Measurements from ENCODE around the gene CELSR1. TPM values are rescaled to one million over a fixed set of nuclear protein-coding genes. Genes with fewer than 3 reads are reported as not detected.
"Not testable (repeated sequence)": the region's sequence is repeated elsewhere in the genome, so short reads cannot be mapped to it uniquely, and the experiment has no call there.

CELSR1 gene
- total and polyA plus RNA-seq, 5 donors = 5.5 to 7.9 (median 5.7) TPM

- Histone ChIP-seq H3K27me3 (ENCODE audit: control insufficient read depth, insufficient read depth) (no peaks in the 10 kb centered on the region), H3K27ac (ENCODE audit: low read length) (no peak overlapping the region), H3K9me3 (ENCODE audit: control insufficient read depth, low read length) (no peaks in the 10 kb centered on the region), H3K4me1 (ENCODE audit: control insufficient read depth, insufficient read depth, low read length) (no peaks in the 10 kb centered on the region), H3K4me3 (ENCODE audit: low read length) (no peak overlapping the region)
- ATAC-seq (no peak), DNase-seq (no peak)
- intact Hi-C loops (cut with DNase I) = no loop called here
- WGBS = 94% methylated on average over 18 of the region's 18 CpGs
These were observed 19.4 kb downstream of the CELSR1 start for GRCh38 chr22:46518038-46518437.

GRCh38 chr22:46517255-46517761, 20.1 kb downstream of the CELSR1 start:
- intact Hi-C loops (cut with DNase I) = no loop called here
- Histone ChIP-seq H3K27ac (ENCODE audit: low read length) (no peak overlapping the region), H3K9me3 (ENCODE audit: control insufficient read depth, low read length) (no peaks in the 10 kb centered on the region), H3K27me3 (ENCODE audit: control insufficient read depth, insufficient read depth) (no peaks in the 10 kb centered on the region), H3K4me1 (ENCODE audit: control insufficient read depth, insufficient read depth, low read length) (no peaks in the 10 kb centered on the region), H3K4me3 (ENCODE audit: low read length) (no peak overlapping the region)
- WGBS = 57% methylated on average over 22 of the region's 22 CpGs
- DNase-seq (peak; percentile 52 to 70 (median 66)), ATAC-seq (peak; percentile 72 to 90)

- H3K4me3 ChIP-seq (ENCODE audit: low read length) = no peak overlapping the region
- ATAC-seq (peak in 1 of 2 donors; percentile 30), DNase-seq (no peak)
- no peaks in the 10 kb centered on the region for H3K27me3 ChIP-seq (ENCODE audit: control insufficient read depth, insufficient read depth)
- no peak overlapping the region for H3K27ac ChIP-seq (ENCODE audit: low read length)
- no peaks in the 10 kb centered on the region for H3K9me3 ChIP-seq (ENCODE audit: control insufficient read depth, low read length)
- WGBS = 70% methylated on average over 10 of the region's 10 CpGs
- H3K4me1 ChIP-seq (ENCODE audit: control insufficient read depth, insufficient read depth, low read length) = no peaks in the 10 kb centered on the region
- intact Hi-C loops (cut with DNase I) = no loop called here
These were observed 20.8 kb downstream of the CELSR1 start for GRCh38 chr22:46516638-46517037.

- H3K27me3 ChIP-seq (ENCODE audit: control insufficient read depth, insufficient read depth); H3K4me1 ChIP-seq (ENCODE audit: control insufficient read depth, insufficient read depth, low read length); H3K27ac ChIP-seq (ENCODE audit: low read length); H3K9me3 ChIP-seq (ENCODE audit: control insufficient read depth, low read length); ATAC-seq; DNase-seq; intact Hi-C loops (cut with DNase I); H3K4me3 ChIP-seq (ENCODE audit: low read length): not testable (repeated sequence)
- WGBS = 92% methylated on average over 3 of the region's 5 CpGs
These were observed 21.3 kb downstream of the CELSR1 start for GRCh38 chr22:46516112-46516487.

- Histone ChIP-seq H3K27ac (ENCODE audit: low read length) (no peak overlapping the region), H3K4me1 (ENCODE audit: control insufficient read depth, insufficient read depth, low read length) (no peaks in the 10 kb centered on the region), H3K4me3 (ENCODE audit: low read length) (no peak overlapping the region), H3K9me3 (ENCODE audit: control insufficient read depth, low read length) (no peaks in the 10 kb centered on the region), H3K27me3 (ENCODE audit: control insufficient read depth, insufficient read depth) (no peaks in the 10 kb centered on the region)
- no peak for ATAC-seq
- 85% methylated on average over 10 of the region's 10 CpGs for WGBS
- intact Hi-C loops (cut with DNase I) = no loop called here
- DNase-seq = no peak
These were observed 22.0 kb downstream of the CELSR1 start for GRCh38 chr22:46515208-46516111.

- H3K4me3 ChIP-seq (ENCODE audit: low read length) = no peak overlapping the region
- peak in 1 of 3 donors; percentile 51 for DNase-seq
- WGBS = 74% methylated on average over 16 of the region's 16 CpGs
- H3K9me3 ChIP-seq (ENCODE audit: control insufficient read depth, low read length) = no peaks in the 10 kb centered on the region
- ATAC-seq = no peak
- intact Hi-C loops (cut with DNase I) = no loop called here
- no peak overlapping the region for H3K27ac ChIP-seq (ENCODE audit: low read length)
- no peaks in the 10 kb centered on the region for H3K27me3 ChIP-seq (ENCODE audit: control insufficient read depth, insufficient read depth)
- no peaks in the 10 kb centered on the region for H3K4me1 ChIP-seq (ENCODE audit: control insufficient read depth, insufficient read depth, low read length)
These were observed 22.7 kb downstream of the CELSR1 start for GRCh38 chr22:46514592-46515207.

- DNase-seq = no peak
- Histone ChIP-seq H3K4me3 (ENCODE audit: low read length) (no peak overlapping the region), H3K4me1 (ENCODE audit: control insufficient read depth, insufficient read depth, low read length) (no peaks in the 10 kb centered on the region), H3K27me3 (ENCODE audit: control insufficient read depth, insufficient read depth) (no peaks in the 10 kb centered on the region), H3K27ac (ENCODE audit: low read length) (no peak overlapping the region), H3K9me3 (ENCODE audit: control insufficient read depth, low read length) (no peaks in the 10 kb centered on the region)
- ATAC-seq = no peak
- 93% methylated on average over 16 of the region's 16 CpGs for WGBS
- intact Hi-C loops (cut with DNase I) = no loop called here
These were observed 23.4 kb downstream of the CELSR1 start for GRCh38 chr22:46513908-46514550.

- Histone ChIP-seq H3K9me3 (ENCODE audit: control insufficient read depth, low read length) (no peaks in the 10 kb centered on the region), H3K27ac (ENCODE audit: low read length) (no peak overlapping the region), H3K27me3 (ENCODE audit: control insufficient read depth, insufficient read depth) (no peaks in the 10 kb centered on the region), H3K4me3 (ENCODE audit: low read length) (no peak overlapping the region), H3K4me1 (ENCODE audit: control insufficient read depth, insufficient read depth, low read length) (no peaks in the 10 kb centered on the region)
- intact Hi-C loops (cut with DNase I) = no loop called here
- ATAC-seq (no peak), DNase-seq (no peak)
- 89% methylated on average over 11 of the region's 11 CpGs for WGBS
These were observed 24.7 kb downstream of the CELSR1 start for GRCh38 chr22:46512683-46513082.

GRCh38 chr22:46512039-46512370, 25.4 kb downstream of the CELSR1 start:
- Histone ChIP-seq H3K9me3 (ENCODE audit: control insufficient read depth, low read length) (no peaks in the 10 kb centered on the region), H3K27me3 (ENCODE audit: control insufficient read depth, insufficient read depth) (no peaks in the 10 kb centered on the region), H3K4me3 (ENCODE audit: low read length) (no peak overlapping the region), H3K4me1 (ENCODE audit: control insufficient read depth, insufficient read depth, low read length) (no peaks in the 10 kb centered on the region), H3K27ac (ENCODE audit: low read length) (no peak overlapping the region)
- ATAC-seq = no peak
- no peak for DNase-seq
- intact Hi-C loops (cut with DNase I) = no loop called here
- WGBS = 85% methylated on average over 11 of the region's 11 CpGs

GRCh38 chr22:46511151-46512038, 26.0 kb downstream of the CELSR1 start:
- ATAC-seq (no peak), DNase-seq (no peak)
- H3K27ac ChIP-seq (ENCODE audit: low read length) = no peak overlapping the region
- H3K4me1 ChIP-seq (ENCODE audit: control insufficient read depth, insufficient read depth, low read length) = no peaks in the 10 kb centered on the region
- 78% methylated on average over 20 of the region's 20 CpGs for WGBS
- H3K9me3 ChIP-seq (ENCODE audit: control insufficient read depth, low read length) = no peaks in the 10 kb centered on the region
- no peaks in the 10 kb centered on the region for H3K27me3 ChIP-seq (ENCODE audit: control insufficient read depth, insufficient read depth)
- H3K4me3 ChIP-seq (ENCODE audit: low read length) = no peak overlapping the region
- intact Hi-C loops (cut with DNase I) = no loop called here

Measured in right cardiac atrium (tissue), 5 donors.